Activated CD4-positive, alpha-beta T cell treated with anti-CD3 and anti-CD28 coated beads, Interleukin-2, amount 10 ng/mL, durations not matched to agents 24 days and 14 days (primary cell): ENCODE data around the gene EPHB1. TPM values are rescaled to one million over a fixed set of nuclear protein-coding genes. Genes with fewer than 3 reads are reported as not detected.

Experiments used
- DNase-seq: peaks from one replicate; pipeline ENCODE4 v3.0.0; 2022
- H3K27ac Mint-ChIP-seq: one replicate; pipeline ENCODE4 v1.8.0; 2022; ENCODE audit warnings: mild to moderate bottlenecking, mixed read lengths
- H3K27me3 Mint-ChIP-seq: one replicate; pipeline ENCODE4 v1.8.0; 2022; ENCODE audit warnings: mixed read lengths
- H3K36me3 Mint-ChIP-seq: one replicate; pipeline ENCODE4 v1.8.0; 2022; ENCODE audit warnings: low read depth, mild to moderate bottlenecking, mixed read lengths
- H3K4me1 Mint-ChIP-seq: one replicate; pipeline ENCODE4 v1.8.0; 2021; ENCODE audit warnings: mixed read lengths
- H3K4me3 Mint-ChIP-seq: one replicate; pipeline ENCODE4 v1.8.0; 2022; ENCODE audit warnings: mild to moderate bottlenecking, moderate library complexity, mixed read lengths
- H3K9me3 Mint-ChIP-seq: one replicate; pipeline ENCODE4 v1.8.0; 2021; ENCODE audit warnings: mixed read lengths
- intact Hi-C: fragments of 100-400 bp; cut with micrococcal nuclease; formaldehyde crosslinking; loops from one replicate; pipeline ENCODE4 v1.15.1; 2023
- total RNA-seq: library from RNA; stranded (reverse); gene quantifications from 2 replicates; pipeline ENCODE4 v1.2.3, GENCODE V29; 2022

The EPHB1 gene
- total RNA-seq, 1 donor from 2014 or later: 1.6 TPM

DNA sequence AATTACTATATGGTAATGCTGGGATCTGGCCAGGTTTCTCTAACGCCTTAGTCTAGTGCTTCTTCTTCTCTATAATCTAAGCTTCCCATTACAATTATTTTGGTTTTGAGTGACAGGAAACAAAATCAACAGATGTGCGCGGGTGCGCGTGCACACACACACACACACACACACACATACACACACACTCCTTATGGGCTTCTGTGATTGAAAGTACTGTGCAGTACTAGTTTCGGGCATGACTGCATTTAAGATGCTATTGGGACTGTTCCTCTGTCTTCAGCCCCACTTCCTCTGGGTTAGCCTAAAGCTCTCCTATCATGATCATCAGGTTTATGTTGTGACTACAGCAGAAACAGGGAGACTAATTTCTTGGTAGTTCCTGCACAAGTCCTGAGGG, 32.2 kb downstream of the EPHB1 start:
- H3K9me3 Mint-ChIP-seq: no peaks in the 10 kb centered on the region
- H3K36me3 Mint-ChIP-seq: no peaks in the 10 kb centered on the region
- intact Hi-C loops: no loop called here
- H3K4me1 Mint-ChIP-seq: no peaks in the 10 kb centered on the region
- no peak overlapping the region for H3K4me3 Mint-ChIP-seq
- peaks cover 7% of the 10 kb centered on the region for H3K27me3 Mint-ChIP-seq
- no peak for DNase-seq
- no peak overlapping the region for H3K27ac Mint-ChIP-seq

DNA sequence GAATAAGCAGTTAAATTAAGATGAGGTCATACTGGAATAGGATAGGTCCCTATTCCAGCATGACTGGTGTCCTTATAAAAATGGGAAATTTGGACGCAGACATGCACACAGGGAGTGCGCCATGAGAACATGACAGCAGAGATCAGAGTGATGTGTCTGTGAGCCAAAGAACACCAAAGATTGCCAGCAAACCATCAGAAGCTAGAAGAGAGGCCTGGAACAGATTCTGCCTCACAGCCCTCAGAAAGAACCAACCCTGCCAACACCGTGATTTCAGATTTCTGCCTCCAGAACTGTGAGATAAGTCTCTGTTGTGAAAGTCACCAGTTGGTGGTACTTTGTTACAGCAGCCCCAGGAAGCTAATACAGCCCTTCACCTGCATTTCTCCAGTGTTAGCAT, 34.7 kb downstream of the EPHB1 start:
- Mint-ChIP-seq H3K4me3 (no peak overlapping the region), H3K27ac (no peak overlapping the region)

DNA sequence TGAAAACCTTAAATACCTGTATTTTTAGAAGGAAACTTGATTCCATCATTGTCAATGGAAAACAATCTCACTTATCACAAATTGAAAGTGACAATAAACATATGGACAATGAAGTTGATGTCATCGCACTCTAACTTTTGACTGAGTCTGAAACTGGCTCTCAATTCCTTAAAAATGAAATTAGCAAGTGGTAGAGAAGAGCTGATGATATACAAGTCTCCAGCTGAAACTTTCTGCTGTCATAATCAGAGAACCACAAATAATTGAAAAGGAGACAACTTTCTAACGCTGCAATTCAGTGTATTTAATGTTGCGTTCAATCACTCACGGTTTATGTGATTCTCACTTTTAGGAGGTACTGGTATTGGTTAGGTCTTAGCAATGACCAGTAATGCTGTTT, 37.5 kb downstream of the EPHB1 start:
- Mint-ChIP-seq H3K27me3 (peaks cover 12% of the 10 kb centered on the region), H3K4me1 (no peaks in the 10 kb centered on the region), H3K36me3 (no peaks in the 10 kb centered on the region), H3K9me3 (no peaks in the 10 kb centered on the region), H3K4me3 (no peak overlapping the region), H3K27ac (no peak overlapping the region)
- DNase-seq: no peak
- intact Hi-C loops: no loop called here

More for the DNA sequence above, 34.7 kb downstream of the EPHB1 start:
- H3K9me3 Mint-ChIP-seq: no peaks in the 10 kb centered on the region
- peaks cover 15% of the 10 kb centered on the region for H3K27me3 Mint-ChIP-seq
- no peaks in the 10 kb centered on the region for H3K4me1 Mint-ChIP-seq
- intact Hi-C loops: no loop called here
- H3K36me3 Mint-ChIP-seq: no peaks in the 10 kb centered on the region
- no peak for DNase-seq

DNA sequence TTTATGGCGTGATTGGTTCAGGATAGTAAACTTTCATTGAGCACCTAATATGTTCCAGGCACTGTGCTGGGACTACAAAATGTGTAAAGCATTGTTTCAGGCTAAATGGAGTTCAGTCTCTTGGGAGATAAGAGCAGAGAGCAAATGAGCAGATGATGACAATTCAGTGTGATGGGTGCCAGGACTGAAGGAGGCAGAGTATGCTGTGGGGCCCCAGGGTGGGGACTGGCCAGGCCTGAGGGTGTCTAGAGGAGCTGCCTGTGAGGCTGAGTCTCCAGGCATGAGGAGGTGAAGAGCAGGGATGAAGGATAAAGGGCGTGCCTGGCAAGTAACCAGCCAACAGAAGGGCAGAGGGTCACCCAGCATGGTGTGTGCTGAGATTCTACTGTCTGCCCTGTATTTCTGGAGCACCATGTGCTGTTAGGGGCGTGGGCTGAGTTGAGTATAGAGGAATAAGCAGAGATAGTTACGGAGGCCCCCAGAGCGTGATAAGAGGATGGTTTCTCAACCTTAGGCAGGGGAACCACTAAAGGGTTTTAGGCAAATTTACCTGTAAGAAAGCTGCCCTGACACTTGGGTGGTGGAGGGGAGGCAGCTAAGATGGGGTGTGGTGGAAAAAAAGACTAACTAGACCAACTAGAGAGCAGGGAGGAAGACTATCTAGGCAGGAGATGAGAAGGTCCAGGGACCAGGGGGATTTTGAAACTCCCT, 38.5 kb downstream of the EPHB1 start:
- intact Hi-C loops: no loop called here
- no peak for DNase-seq
- peaks cover 12% of the 10 kb centered on the region for H3K27me3 Mint-ChIP-seq

DNA sequence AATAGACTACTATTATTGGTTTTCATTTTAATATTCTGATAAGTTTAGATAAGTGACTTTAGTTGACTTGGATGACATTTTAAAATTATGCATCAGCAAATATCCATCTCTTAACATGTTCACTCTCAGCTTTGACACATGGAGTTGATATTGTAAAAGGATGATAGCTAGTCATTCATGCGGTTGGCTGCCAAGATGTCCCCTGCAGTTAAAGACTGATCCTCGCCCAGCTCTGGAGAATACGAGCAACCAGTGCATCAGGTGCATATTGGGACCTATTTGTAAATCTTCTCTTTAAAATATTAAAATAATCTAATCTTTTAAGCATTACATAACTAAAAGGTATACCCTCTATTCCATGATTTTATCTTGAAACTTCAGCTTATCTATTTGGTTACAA, 41.9 kb downstream of the EPHB1 start:
- Mint-ChIP-seq H3K4me1 (no peaks in the 10 kb centered on the region), H3K36me3 (no peaks in the 10 kb centered on the region), H3K4me3 (no peak overlapping the region), H3K27ac (no peak overlapping the region), H3K9me3 (no peaks in the 10 kb centered on the region), H3K27me3 (peaks cover 9% of the 10 kb centered on the region)
- no peak for DNase-seq
- intact Hi-C loops: no loop called here

More for the DNA sequence above, 38.5 kb downstream of the EPHB1 start:
- Mint-ChIP-seq H3K9me3 (no peaks in the 10 kb centered on the region), H3K4me1 (no peaks in the 10 kb centered on the region), H3K27ac (no peak overlapping the region), H3K36me3 (no peaks in the 10 kb centered on the region), H3K4me3 (no peak overlapping the region)

DNA sequence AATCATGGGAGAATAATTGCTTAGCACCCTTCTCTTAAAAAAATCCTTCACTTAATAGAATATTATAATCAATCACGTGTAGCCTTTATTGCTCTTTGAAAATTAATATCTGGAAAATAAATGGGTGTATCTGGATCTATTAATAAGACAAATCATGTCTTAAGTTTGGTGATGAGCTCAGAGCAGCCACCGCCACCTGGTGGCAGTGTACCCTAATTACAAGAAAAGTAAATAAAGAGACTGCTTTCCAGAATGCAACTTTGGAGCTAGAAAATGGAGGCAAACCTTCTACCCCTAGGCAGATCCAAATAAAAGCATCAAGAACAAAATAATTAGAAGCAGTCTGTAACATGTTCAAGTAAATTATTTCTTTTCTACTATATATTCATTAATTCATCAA, 43.5 kb downstream of the EPHB1 start:
- H3K27me3 Mint-ChIP-seq: peaks cover 11% of the 10 kb centered on the region
- intact Hi-C loops: loop anchor here (1.0 kb wide), 1 partner anchor 43 kb away; the partner anchor contains the start of gene EPHB1
- DNase-seq: no peak

DNA sequence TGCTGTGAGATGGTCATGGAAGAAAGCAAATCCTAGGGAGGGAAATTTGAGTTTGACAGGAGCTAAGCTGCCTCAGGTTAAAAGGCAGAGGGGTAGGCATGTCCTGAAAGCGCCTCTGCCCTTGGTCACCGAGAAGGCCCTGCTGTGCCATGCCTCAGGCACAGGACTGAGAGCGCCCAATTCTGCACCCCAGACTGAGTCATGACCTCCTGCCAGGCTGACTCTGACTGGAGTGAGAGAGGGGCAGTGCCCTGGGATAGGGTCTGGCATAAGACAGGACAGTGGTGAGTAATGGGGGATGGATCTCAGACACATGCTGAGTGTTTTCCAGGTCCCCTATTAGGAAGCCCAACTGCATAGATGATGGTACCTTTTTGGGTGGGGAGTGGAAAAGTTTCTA, 44.4 kb downstream of the EPHB1 start:
- H3K4me3 Mint-ChIP-seq: no peak overlapping the region
- H3K4me1 Mint-ChIP-seq: no peaks in the 10 kb centered on the region
- H3K36me3 Mint-ChIP-seq: no peaks in the 10 kb centered on the region
- no peak overlapping the region for H3K27ac Mint-ChIP-seq
- H3K27me3 Mint-ChIP-seq: peaks cover 13% of the 10 kb centered on the region
- DNase-seq: no peak
- H3K9me3 Mint-ChIP-seq: no peaks in the 10 kb centered on the region
- intact Hi-C loops: no loop called here

More for the DNA sequence above, 43.5 kb downstream of the EPHB1 start:
- no peaks in the 10 kb centered on the region for H3K4me1 Mint-ChIP-seq
- no peak overlapping the region for H3K27ac Mint-ChIP-seq
- H3K9me3 Mint-ChIP-seq: no peaks in the 10 kb centered on the region
- H3K4me3 Mint-ChIP-seq: no peak overlapping the region
- H3K36me3 Mint-ChIP-seq: no peaks in the 10 kb centered on the region

DNA sequence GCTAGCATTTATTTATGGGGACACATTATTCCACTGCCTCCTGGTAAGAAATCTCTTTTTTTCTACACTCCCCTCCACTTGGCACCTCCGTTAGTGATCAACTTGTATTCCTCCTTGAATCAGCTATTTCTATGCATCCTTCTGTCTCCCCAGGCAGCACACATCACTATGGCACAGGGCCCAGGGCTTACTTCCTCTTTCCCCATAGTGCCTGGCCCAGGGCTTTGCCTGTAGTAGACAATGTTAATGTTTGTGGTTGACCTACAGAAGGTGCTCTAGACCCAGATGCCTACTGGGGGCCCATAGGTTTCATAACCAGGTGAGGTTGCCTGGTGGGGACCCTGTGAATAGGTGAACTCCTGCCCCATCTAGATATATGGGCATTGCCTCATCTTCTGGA, 44.9 kb downstream of the EPHB1 start:
- no peak overlapping the region for H3K4me3 Mint-ChIP-seq
- no peaks in the 10 kb centered on the region for H3K4me1 Mint-ChIP-seq
- no peaks in the 10 kb centered on the region for H3K36me3 Mint-ChIP-seq
- peaks cover 14% of the 10 kb centered on the region for H3K27me3 Mint-ChIP-seq
- DNase-seq: no peak
- intact Hi-C loops: no loop called here
- H3K9me3 Mint-ChIP-seq: no peaks in the 10 kb centered on the region
- no peak overlapping the region for H3K27ac Mint-ChIP-seq

DNA sequence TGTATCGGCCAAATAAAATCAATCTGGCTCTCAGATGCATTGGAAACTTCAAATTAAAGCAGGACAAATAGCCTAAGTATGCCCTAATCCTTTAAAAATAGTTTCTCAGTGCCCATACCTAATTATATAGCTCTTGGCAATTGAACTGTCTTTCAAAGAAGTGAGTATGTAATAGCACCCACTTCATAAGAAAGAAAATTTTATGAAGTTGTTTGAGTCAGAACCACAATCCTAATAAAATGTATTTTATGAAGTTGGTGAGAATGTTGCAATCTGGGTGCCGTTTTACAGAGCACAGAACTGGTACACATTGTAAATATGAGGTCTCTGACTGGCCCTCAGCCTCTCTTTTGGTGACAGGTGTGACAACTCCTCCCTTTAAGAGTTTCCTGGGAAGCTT, 45.4 kb downstream of the EPHB1 start:
- DNase-seq: no peak
- Mint-ChIP-seq H3K27me3 (peaks cover 14% of the 10 kb centered on the region), H3K4me3 (no peak overlapping the region), H3K4me1 (no peaks in the 10 kb centered on the region), H3K36me3 (no peaks in the 10 kb centered on the region), H3K27ac (no peak overlapping the region), H3K9me3 (no peaks in the 10 kb centered on the region)
- intact Hi-C loops: no loop called here

DNA sequence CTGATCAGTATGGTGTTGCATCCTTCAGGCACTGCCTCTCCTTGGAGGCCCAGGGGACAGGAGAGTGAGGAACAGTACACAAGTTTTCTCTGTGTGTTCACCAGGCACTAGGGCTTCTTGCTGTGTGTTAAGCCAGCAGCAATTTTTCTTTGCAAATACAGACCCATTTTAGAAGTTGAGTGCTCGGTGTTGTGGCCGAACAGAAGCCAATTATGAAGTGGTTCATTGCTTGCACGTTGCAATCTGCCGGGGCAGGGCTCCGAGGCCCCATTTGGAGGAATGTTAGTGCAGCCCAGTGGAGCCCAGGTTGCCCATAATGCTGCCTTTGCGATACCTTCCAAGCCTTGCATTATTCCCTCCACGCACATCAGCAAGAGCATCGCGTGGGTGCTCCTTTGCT, 51.0 kb downstream of the EPHB1 start:
- no peak overlapping the region for H3K27ac Mint-ChIP-seq

DNA sequence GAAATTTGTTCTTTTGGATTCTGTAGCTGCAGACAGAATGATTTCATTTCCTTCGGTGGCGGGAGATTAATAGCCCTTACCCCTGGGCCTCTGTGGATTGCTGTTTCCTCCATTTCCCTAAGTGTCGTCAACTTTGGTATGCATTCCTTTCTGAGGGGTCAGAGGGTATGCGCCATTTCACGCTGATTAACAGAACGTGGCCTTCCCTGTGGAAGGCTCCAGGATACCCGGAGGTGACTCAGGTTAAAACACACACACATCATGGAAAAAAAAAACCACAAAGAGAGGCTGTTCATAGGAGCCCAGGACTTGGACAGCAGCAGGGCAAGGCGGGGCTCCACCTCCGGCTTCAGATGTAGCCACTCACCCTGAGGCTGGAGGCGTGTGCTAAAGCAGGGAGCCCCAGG, 51.9 kb downstream of the EPHB1 start:
- intact Hi-C loops: no loop called here
- H3K4me1 Mint-ChIP-seq: no peaks in the 10 kb centered on the region
- no peaks in the 10 kb centered on the region for H3K9me3 Mint-ChIP-seq
- H3K27me3 Mint-ChIP-seq: peaks cover 14% of the 10 kb centered on the region
- H3K27ac Mint-ChIP-seq: no peak overlapping the region
- DNase-seq: no peak
- no peaks in the 10 kb centered on the region for H3K36me3 Mint-ChIP-seq
- no peak overlapping the region for H3K4me3 Mint-ChIP-seq

More for the DNA sequence above, 51.0 kb downstream of the EPHB1 start:
- Mint-ChIP-seq H3K4me3 (no peak overlapping the region), H3K27me3 (peaks cover 14% of the 10 kb centered on the region), H3K4me1 (no peaks in the 10 kb centered on the region), H3K9me3 (no peaks in the 10 kb centered on the region), H3K36me3 (no peaks in the 10 kb centered on the region)
- no peak for DNase-seq
- intact Hi-C loops: no loop called here

DNA sequence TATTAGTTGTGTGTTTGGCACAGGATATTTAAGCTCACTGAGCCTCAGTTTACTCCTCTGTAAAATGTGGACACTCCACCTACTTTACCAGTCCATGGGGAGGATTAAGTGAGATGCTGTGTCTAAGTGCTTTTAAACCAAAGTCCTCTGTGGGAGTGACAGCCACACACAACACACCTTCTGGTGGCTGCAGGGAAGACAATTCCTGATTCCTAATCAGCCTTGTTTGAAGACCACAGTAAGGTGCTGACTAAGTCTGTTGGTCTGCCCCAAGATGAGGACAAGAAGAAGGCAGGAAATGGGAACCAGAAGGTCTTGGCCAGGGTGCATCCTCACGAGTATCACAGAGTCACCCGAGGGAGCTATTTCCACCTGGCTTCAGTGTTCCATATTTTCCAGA, 52.3 kb downstream of the EPHB1 start:
- H3K27ac Mint-ChIP-seq: no peak overlapping the region

DNA sequence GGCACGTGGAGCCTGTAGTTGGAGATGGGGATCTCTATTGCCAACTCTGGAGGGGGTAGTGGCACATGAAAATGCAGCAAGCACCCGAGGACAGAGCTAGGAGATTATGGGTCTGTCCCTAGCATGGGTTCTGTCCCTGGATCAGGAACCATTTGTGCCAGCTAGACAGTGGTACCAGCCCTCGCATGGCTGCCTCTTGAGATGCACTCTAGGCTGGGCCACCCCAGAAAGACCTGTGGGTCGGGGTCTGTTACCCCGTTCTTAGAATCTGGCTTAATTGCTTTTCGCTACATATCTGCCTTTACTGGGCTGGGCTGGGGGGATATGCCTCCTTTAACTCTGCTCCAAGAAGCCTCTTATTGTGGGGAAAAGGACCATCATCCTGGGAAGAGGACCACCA, 54.5 kb downstream of the EPHB1 start:
- no peaks in the 10 kb centered on the region for H3K36me3 Mint-ChIP-seq
- H3K4me1 Mint-ChIP-seq: peaks cover 12% of the 10 kb centered on the region
- H3K4me3 Mint-ChIP-seq: no peak overlapping the region
- no peak overlapping the region for H3K27ac Mint-ChIP-seq
- no peaks in the 10 kb centered on the region for H3K27me3 Mint-ChIP-seq
- DNase-seq: no peak
- intact Hi-C loops: no loop called here
- H3K9me3 Mint-ChIP-seq: no peaks in the 10 kb centered on the region

More for the DNA sequence above, 52.3 kb downstream of the EPHB1 start:
- H3K36me3 Mint-ChIP-seq: no peaks in the 10 kb centered on the region
- no peak overlapping the region for H3K4me3 Mint-ChIP-seq
- H3K27me3 Mint-ChIP-seq: peaks cover 14% of the 10 kb centered on the region
- H3K4me1 Mint-ChIP-seq: peaks cover 1% of the 10 kb centered on the region
- DNase-seq: no peak
- intact Hi-C loops: no loop called here
- no peaks in the 10 kb centered on the region for H3K9me3 Mint-ChIP-seq

DNA sequence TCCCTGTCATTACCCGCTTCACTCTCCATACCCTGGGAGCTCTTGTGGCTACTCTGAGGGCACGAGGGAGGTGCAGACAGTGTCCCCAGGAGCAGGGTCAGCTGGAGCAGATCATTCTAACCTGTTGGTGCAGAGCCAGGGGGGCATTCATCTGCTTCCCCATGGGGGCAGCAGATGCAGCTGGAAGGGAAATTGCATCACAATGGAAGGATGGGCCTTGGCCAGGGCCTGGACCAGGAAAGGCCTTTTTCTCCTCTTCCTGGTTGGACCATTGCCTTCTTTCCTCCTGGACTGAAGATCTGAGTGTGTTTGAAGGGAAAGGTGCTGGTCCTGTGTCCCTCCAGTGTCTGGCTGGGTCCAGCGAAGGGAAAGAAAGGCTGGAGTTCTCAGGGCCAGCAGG, 55.7 kb downstream of the EPHB1 start:
- peaks cover 12% of the 10 kb centered on the region for H3K4me1 Mint-ChIP-seq
- H3K27ac Mint-ChIP-seq: no peak overlapping the region
- H3K4me3 Mint-ChIP-seq: no peak overlapping the region
- intact Hi-C loops: no loop called here
- DNase-seq: no peak
- no peaks in the 10 kb centered on the region for H3K36me3 Mint-ChIP-seq
- peaks cover 2% of the 10 kb centered on the region for H3K27me3 Mint-ChIP-seq
- no peaks in the 10 kb centered on the region for H3K9me3 Mint-ChIP-seq

DNA sequence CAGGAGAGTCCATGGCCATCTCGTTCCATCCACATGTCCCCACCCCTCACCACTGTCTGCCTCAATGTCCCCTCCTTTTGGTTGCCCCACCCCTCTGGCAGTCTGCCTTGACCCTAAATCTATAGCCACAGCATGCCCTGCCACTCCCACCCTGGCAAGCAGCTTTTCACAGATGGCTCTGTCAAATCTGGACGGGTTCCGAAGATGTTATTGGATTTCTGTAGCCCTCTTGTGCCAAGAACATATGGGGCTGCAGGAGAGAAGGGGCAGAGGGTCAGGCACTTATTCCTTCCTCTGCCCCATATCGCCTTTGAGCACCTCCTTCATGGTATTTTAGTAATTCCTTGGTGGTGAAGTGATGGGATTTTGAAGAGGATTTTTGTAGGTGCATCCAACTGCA, 57.1 kb downstream of the EPHB1 start:
- intact Hi-C loops: no loop called here
- no peak overlapping the region for H3K4me3 Mint-ChIP-seq
- no peak for DNase-seq
- no peak overlapping the region for H3K27ac Mint-ChIP-seq
- peaks cover 6% of the 10 kb centered on the region for H3K27me3 Mint-ChIP-seq
- H3K4me1 Mint-ChIP-seq: peaks cover 12% of the 10 kb centered on the region
- no peaks in the 10 kb centered on the region for H3K36me3 Mint-ChIP-seq
- no peaks in the 10 kb centered on the region for H3K9me3 Mint-ChIP-seq
